OCI-LY3 (cell line): ENCODE measurements around the gene PRPF38A.

Source experiments
- H2AFZ ChIP-seq: fragments of 200-600, 300-600 bp; shearing (Covaris generic); 2 replicates; pipeline ENCODE4 v1.6.0; 2014; ENCODE audit warnings: antibody characterized with exemption, low read depth, low read length
- H3K27ac ChIP-seq: fragments of 200-600, 300-600 bp; sonication (generic); 2 replicates; pipeline ENCODE4 v1.5.1; 2014; ENCODE audit warnings: mild to moderate bottlenecking, low read length, moderate library complexity, mixed read lengths
- H3K27me3 ChIP-seq: fragments of 200-600, 300-600 bp; sonication (generic); 2 replicates; pipeline ENCODE4 v1.6.1; 2014; ENCODE audit warnings: low read depth, low read length, mixed read lengths
- H3K36me3 ChIP-seq: fragments of 200-600, 300-600 bp; sonication (generic); replicated peaks from 2 replicates; pipeline ENCODE3; 2014; ENCODE audit warnings: low read depth, low read length, mixed read lengths
- H3K4me1 ChIP-seq: fragments of 300-600, 200-600 bp; sonication (generic); 2 replicates; pipeline ENCODE4 v1.6.1; 2014; ENCODE audit warnings: low read length, mixed read lengths
- H3K4me2 ChIP-seq: fragments of 200-600, 300-600 bp; sonication (generic); 2 replicates; pipeline ENCODE4 v1.6.1; 2014; ENCODE audit warnings: low read length, mixed read lengths
- H3K4me3 ChIP-seq: fragments of 300-600, 200-600 bp; sonication (generic); 2 replicates; pipeline ENCODE4 v1.5.1; 2014; ENCODE audit warnings: antibody characterized with exemption, mild to moderate bottlenecking, low read length, moderate library complexity
- H3K79me2 ChIP-seq: fragments of 300-600, 200-600 bp; shearing (Covaris generic); 2 replicates; pipeline ENCODE4 v1.6.1; 2014; ENCODE audit warnings: mild to moderate bottlenecking, low read length, mixed read lengths
- H3K9ac ChIP-seq: fragments of 300-600, 200-600 bp; shearing (Covaris generic); 2 replicates; pipeline ENCODE4 v1.6.0; 2014; ENCODE audit warnings: mild to moderate bottlenecking, low read length, moderate library complexity
- H3K9me3 ChIP-seq: fragments of 200-600, 300-600 bp; shearing (Covaris generic); 2 replicates; pipeline ENCODE4 v1.6.1; 2014; ENCODE audit warnings: low read length, mixed read lengths; ENCODE audit not compliant: insufficient read depth
- H4K20me1 ChIP-seq: fragments of 200-600, 300-600 bp; sonication (generic); 2 replicates; pipeline ENCODE4 v1.6.1; 2016; ENCODE audit warnings: low read length, mixed read lengths; ENCODE audit not compliant: insufficient read depth
- EZH2phosphoT487 ChIP-seq: fragments of 200-600 bp; shearing (Covaris generic); IDR thresholded peaks from 2 replicates; pipeline ENCODE4 v1.6.1; 2018; ENCODE audit warnings: antibody characterized with exemption, mixed run types, low read depth
- TF ChIP-seq, protein P1 (sequence below): fragments of 200-600, 300-600 bp; sonication (generic); IDR thresholded peaks from 2 replicates; pipeline ENCODE4 v1.5.1; 2014; ENCODE audit warnings: antibody characterized with exemption, low read length, low read depth

Gene PRPF38A

DNA sequence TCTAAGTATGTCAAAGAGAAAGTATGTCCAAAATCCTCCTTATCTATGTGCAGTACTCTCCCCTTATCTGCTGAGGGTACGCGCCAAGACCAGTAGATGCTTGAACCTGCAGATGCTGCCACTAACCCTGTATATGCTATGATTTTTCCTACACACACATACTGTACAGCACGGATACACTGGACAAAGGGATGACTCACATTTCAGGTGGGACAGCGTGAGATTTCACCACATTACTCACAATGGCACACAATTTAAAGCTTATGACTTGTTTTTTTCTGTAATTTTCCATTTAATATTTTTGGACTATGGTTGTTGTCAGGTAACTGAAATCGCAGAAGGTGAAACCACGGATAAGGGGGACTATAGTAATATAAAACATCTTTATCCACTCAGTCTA, 4.3 kb upstream of the PRPF38A start:
- Histone ChIP-seq H3K36me3 (peaks cover 35% of the 10 kb centered on the region), H2AFZ (no peak overlapping the region), H3K79me2 (peaks cover 44% of the 10 kb centered on the region), H3K4me3 (no peak overlapping the region), H3K9ac (no peak overlapping the region), H3K9me3 (no peaks in the 10 kb centered on the region), H4K20me1 (no peaks in the 10 kb centered on the region), H3K27ac (no peak overlapping the region), H3K27me3 (no peaks in the 10 kb centered on the region), H3K4me1 (peaks cover 11% of the 10 kb centered on the region), H3K4me2 (no peak overlapping the region)
- TF ChIP-seq, protein P1, sequence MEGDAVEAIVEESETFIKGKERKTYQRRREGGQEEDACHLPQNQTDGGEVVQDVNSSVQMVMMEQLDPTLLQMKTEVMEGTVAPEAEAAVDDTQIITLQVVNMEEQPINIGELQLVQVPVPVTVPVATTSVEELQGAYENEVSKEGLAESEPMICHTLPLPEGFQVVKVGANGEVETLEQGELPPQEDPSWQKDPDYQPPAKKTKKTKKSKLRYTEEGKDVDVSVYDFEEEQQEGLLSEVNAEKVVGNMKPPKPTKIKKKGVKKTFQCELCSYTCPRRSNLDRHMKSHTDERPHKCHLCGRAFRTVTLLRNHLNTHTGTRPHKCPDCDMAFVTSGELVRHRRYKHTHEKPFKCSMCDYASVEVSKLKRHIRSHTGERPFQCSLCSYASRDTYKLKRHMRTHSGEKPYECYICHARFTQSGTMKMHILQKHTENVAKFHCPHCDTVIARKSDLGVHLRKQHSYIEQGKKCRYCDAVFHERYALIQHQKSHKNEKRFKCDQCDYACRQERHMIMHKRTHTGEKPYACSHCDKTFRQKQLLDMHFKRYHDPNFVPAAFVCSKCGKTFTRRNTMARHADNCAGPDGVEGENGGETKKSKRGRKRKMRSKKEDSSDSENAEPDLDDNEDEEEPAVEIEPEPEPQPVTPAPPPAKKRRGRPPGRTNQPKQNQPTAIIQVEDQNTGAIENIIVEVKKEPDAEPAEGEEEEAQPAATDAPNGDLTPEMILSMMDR, result no peak
- TF ChIP-seq EZH2phosphoT487, result no peak

DNA sequence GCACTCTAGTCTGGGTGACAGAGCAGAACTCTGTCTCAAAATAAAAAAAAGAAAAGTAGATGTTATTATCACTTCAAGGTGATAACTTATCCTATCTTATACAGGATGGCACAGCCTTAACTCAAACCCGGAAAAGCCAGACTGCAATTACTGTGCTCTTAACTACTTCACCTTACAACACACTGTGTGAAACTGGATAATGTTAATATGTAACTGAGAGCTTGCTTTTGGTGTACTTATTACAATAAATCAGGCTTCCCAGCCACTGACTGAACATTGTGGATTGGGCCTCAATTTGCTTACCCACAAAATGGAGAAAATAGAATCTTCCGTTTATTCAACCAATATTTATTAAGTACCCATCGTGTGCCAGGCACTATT, 1.6 kb upstream of the PRPF38A start:
- Histone ChIP-seq H3K4me2 (peak overlapping the region; percentile 81), H2AFZ (no peak overlapping the region), H3K9me3 (no peaks in the 10 kb centered on the region), H3K4me3 (peak overlapping the region; percentile 86), H3K36me3 (peaks cover 34% of the 10 kb centered on the region), H3K27ac (peak overlapping the region; percentile 70), H4K20me1 (no peaks in the 10 kb centered on the region), H3K27me3 (no peaks in the 10 kb centered on the region), H3K4me1 (peaks cover 17% of the 10 kb centered on the region), H3K79me2 (peaks cover 66% of the 10 kb centered on the region), H3K9ac (peak overlapping the region; percentile 90)
- no peak for TF ChIP-seq EZH2phosphoT487

DNA sequence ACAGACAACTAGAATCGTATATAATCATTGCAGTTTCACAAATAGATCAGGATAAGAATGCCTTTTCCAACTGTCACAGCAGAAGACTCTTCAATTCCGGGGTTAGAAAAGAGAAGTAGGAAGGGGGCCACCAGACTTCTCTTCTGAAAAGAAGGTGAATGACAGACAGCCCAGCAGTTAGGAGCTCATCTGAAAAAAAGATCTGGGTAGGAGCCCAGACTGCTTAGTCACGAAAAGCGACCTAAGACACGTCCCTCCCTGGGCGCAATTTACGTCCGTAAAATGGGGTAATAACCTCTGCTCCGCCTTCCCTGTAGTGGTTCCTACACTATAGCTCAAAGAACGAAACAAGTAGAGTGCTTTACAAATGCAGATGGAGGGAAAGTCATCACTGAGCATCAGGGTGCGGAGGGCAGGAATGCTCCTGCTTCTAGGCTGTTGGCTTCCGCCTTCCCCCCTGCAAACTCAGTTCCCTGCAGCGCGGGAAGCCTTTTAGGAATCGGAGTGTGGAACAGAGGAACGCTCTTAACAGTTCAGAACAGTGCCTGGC, 761 bp upstream of the PRPF38A start:
- H3K27ac ChIP-seq, result peak overlapping the region; percentile 70
- peak overlapping the region; percentile 81 for H3K4me2 ChIP-seq
- no peaks in the 10 kb centered on the region for H3K27me3 ChIP-seq
- H3K4me1 ChIP-seq, result peaks cover 17% of the 10 kb centered on the region
- H3K79me2 ChIP-seq, result peaks cover 66% of the 10 kb centered on the region
- H4K20me1 ChIP-seq, result no peaks in the 10 kb centered on the region
- peak overlapping the region; percentile 90 for H3K9ac ChIP-seq
- peaks cover 39% of the 10 kb centered on the region for H3K36me3 ChIP-seq
- peak overlapping the region; percentile 83 for H2AFZ ChIP-seq
- no peak for TF ChIP-seq EZH2phosphoT487
- TF ChIP-seq, protein P1, result no peak
- no peaks in the 10 kb centered on the region for H3K9me3 ChIP-seq
- peak overlapping the region; percentile 86 for H3K4me3 ChIP-seq

DNA sequence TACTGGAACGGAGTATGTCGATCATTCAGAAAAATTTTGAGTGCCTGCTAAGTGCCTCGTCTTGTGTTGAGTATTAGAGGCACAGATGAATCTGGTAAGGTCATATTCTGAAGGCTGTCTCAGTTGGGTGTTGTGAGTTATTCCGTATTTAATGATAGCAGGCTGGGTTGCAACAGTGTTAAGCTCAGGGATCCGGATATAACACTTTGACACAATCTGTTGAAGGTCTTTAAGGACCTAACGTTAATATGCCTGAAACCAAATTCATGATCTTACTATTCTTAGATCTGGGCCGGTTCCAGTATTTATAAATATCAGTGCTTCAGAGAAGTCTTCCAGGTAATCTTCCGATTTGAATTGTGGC, 555 bp downstream of the PRPF38A start:
- no peaks in the 10 kb centered on the region for H4K20me1 ChIP-seq
- H3K27ac ChIP-seq, result peak overlapping the region; percentile 70
- TF ChIP-seq EZH2phosphoT487, result no peak
- TF ChIP-seq, protein P1, result no peak
- peaks cover 44% of the 10 kb centered on the region for H3K36me3 ChIP-seq
- H3K9me3 ChIP-seq, result no peaks in the 10 kb centered on the region
- H3K9ac ChIP-seq, result peak overlapping the region; percentile 90
- H3K4me2 ChIP-seq, result peak overlapping the region; percentile 59
- peaks cover 17% of the 10 kb centered on the region for H3K4me1 ChIP-seq
- H3K4me3 ChIP-seq, result peak overlapping the region; percentile 86
- no peaks in the 10 kb centered on the region for H3K27me3 ChIP-seq
- H2AFZ ChIP-seq, result no peak overlapping the region
- H3K79me2 ChIP-seq, result peaks cover 62% of the 10 kb centered on the region
